Measurements from ENCODE around the gene USH2A. TPM values are rescaled to one million over a fixed set of nuclear protein-coding genes. Genes with fewer than 3 reads are reported as not detected.

The USH2A gene
- total RNA-seq, 1 experiment from 2014 or later: not detected

- intact Hi-C loops (cut with micrococcal nuclease): no loop called here
- no peak for ATAC-seq
- Histone ChIP-seq H3K27me3 (ENCODE audit: insufficient read depth, low read length) (no peaks in the 10 kb centered on the region), H3K9me3 (ENCODE audit: control insufficient read depth in 1 of 2, insufficient read depth in 1 of 2, low read depth in 1 of 2, low read length in 2 of 2) (no peaks in the 10 kb centered on the region), H3K4me1 (ENCODE audit: control insufficient read depth in 1 of 2, insufficient read depth in 2 of 2, low read length in 2 of 2) (no peaks in the 10 kb centered on the region), H2AFZ (ENCODE audit: low read depth, low read length, poor library complexity, severe bottlenecking) (no peak overlapping the region), H3K4me3 (replicated peaks in 1 of 2; ENCODE audit: low read depth in 1 of 2, low read length in 2 of 2) (no peak overlapping the region), H3K9ac (ENCODE audit: low read length) (no peak overlapping the region), H3K36me3 (ENCODE audit: control insufficient read depth in 1 of 2, insufficient read depth in 2 of 2, low read length in 2 of 2) (no peaks in the 10 kb centered on the region), H3K4me2 (ENCODE audit: low read length) (no peak overlapping the region), H4K20me1 (ENCODE audit: insufficient read depth) (no peaks in the 10 kb centered on the region), H3K9me2 (ENCODE audit: insufficient read depth) (no peaks in the 10 kb centered on the region), H3K27ac (ENCODE audit: low read depth, low read length) (no peak overlapping the region), H3K79me2 (ENCODE audit: insufficient read depth, low read length) (no peaks in the 10 kb centered on the region)
- ChIA-PET CTCF (no interaction called here), POLR2A (no interaction called here), RAD21 (ENCODE audit: low non-redundant PET in 1 of 2, low total read pairs in 2 of 2, uncharacterized antibody in 2 of 2, unreplicated experiment in 2 of 2) (no interaction called here)
- TF ChIP-seq CBX3 (IDR thresholded peaks at IDR 0.05; ENCODE audit: low read depth) (no peak), CEBPB (IDR thresholded peaks at IDR 0.05; ENCODE audit: low read depth) (no peak), FOSL1 (IDR thresholded peaks at IDR 0.05; ENCODE audit: low read depth) (no peak), POLR2AphosphoS5 (IDR thresholded peaks at IDR 0.05; ENCODE audit: low read depth, low read length) (no peak), TCF7L2 (IDR thresholded peaks at IDR 0.05; ENCODE audit: borderline replicate concordance, extremely low read depth, insufficient read depth, insufficient read length) (no peak), ZBTB33 (IDR thresholded peaks at IDR 0.05; ENCODE audit: extremely low read depth, insufficient replicate concordance, low read length) (no peak), YY1 (IDR thresholded peaks at IDR 0.05; ENCODE audit: extremely low read depth, insufficient replicate concordance, low read depth, low read length) (no peak), SRF (IDR thresholded peaks at IDR 0.05; ENCODE audit: low read depth) (no peak), ATF3 (IDR thresholded peaks at IDR 0.05) (no peak), SIN3A (IDR thresholded peaks at IDR 0.05; ENCODE audit: low read depth) (no peak), REST (IDR thresholded peaks at IDR 0.05; ENCODE audit: low read depth) (no peak)
- BruUV-seq (replicated peaks): no TSS peak
- DNase-seq (ENCODE audit: low read depth, low spot score): no peak
Observed at GRCh38 chr1:216368249-216368648, 55.0 kb downstream of the USH2A start.

All from HCT116 (cell line).